HS-27A (cell line): Measurements from ENCODE around the gene ZNF423.

Source experiments
- DNase-seq: peaks from one replicate; pipeline ENCODE4 v3.0.0-alpha.2; 2012; ENCODE audit warnings: low read depth, missing footprints

Gene ZNF423

DNA sequence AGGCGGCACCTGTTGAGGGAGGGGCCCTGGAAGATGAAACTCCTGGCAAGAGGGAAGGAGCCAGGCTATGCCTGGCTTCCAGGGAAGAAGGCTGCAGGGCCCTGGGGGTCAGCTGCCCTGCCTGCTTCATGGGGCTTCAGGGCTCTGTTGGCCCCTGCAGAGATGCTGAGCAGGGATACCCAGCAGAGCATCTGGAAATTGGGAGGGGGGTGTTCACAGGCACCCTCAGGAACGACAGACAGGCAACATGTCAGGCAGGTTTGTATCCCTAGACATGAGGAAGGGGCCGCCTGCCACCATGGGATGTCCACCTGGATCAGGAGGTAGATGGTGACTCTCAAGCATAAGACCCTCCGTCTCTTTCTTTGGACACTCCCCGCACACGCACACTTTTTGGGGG is 13.8 kb upstream of the ZNF423 start:
- DNase-seq, result no peak

DNA sequence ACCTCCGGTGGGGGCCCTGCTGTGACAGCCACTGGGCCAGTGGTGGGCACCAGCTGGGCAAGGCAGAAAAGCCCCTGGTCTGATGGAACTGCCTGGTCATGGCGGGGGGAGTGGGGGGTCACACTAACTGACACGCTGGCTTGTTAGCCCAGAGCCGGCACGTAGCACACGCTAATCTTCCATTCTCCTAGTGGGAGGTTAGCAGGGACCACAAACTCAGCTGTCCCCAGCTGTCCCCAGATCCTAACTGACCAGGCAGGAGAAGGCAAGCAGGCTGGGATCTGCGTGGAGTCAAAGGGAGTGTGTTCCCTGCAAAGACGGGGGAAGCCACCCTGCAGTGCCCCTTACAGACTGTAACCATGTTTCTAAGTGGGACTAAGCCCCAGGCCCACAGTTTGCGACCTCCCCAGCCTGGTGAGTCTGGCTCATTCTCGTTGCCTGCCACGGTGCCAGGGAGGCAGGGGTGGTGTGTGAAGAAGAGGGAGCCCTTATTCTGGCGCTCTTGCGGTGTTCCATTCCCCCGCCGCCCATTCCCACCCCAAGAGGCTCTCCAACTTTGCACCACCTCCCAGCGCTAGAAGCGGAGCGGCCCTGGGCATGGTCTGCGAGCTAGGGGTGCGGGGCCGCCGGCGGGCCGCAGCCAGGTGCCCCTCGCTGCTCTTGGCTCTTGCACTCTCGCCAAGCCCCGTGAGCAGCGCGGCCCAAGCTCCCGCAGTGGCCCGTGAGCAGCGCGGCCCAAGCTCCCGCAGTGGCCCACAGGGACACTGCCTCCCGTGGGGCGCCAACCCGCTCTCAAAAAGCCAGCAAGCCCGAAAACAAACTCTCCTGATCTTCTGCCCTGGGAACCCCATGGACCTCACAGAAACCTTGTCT is 12.1 kb upstream of the ZNF423 start:
- no peak for DNase-seq

DNA sequence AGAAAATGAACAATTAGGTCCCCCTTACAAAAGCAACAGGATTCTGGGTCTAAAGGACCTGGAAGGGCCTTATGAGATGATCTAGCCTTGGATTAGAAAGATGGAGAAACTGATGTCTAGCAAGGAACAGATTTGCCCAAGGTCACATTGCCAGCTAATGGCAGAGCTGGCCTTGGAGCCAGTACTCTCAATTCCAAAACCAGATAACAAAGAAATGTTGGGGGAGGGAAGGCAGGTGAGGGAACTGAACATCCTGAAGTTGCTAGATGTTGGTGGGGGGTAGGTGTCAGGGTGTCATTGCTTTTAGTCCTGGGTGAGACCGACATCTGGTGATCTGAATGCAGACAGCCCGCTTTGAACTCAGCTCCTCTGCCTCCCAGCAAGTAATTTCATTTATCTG is 11.3 kb upstream of the ZNF423 start:
- DNase-seq, result no peak

DNA sequence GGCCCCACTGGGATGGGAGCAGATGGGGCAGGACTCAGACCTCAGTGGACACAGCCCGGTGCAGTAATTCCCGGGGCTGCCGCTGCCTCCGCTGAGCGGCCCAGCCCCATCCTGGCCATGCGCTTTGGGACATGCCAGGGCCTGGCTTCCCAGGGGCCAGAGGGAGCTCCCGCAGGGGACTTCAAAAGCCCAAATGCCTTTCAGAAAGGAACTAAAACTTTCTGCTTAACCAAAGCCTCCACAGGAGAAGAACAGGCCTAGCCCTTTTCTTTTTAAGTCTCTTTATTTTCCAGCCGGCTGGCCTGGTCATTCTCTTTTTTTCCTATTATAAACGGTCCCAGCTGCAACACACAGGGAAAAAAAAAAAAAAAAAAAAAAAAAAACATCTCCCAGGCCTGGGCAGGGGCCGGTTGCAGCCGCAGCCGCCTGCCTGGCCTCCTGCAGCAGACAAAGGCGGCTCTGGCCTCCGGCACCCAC is 10.7 kb upstream of the ZNF423 start:
- DNase-seq, result no peak

DNA sequence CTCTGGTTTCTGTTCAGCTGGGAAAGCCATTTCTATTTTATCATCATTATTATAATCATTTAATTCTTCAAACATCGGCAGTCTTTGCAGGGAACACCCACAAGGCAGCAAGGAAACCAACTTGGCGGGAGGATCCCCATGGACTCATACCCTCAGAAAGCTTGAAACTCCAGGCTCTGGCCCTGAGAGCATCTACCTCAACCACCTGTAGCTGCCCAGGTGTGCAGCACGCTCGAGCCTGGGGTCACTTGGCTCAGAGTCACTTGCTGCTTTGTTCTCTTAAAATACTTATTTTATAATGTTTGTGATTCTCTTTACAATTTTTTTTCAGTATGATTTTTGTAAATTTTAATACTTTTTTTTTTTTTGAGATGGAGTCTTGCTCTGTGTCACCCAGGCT is 6.8 kb upstream of the ZNF423 start:
- no peak for DNase-seq

DNA sequence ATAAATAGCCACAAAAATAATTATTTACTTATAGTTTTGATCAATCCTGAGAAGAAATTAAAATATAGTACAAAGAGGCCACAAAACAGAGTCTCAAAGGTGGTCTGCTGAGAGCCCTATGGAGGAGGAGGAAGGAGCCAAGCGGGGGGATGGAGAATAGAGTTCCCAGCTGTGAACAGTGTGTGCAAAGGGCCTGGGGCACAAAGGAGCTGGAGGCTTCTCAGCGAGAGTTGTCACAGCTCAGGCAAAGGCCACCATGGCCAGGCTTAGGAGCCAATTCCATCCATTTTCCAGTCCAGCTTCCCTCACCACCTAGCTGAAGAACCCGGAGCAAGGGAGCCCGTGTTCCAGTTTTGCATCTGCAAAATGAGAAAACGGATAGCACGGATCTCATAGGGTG is 5.4 kb upstream of the ZNF423 start:
- DNase-seq, result no peak

DNA sequence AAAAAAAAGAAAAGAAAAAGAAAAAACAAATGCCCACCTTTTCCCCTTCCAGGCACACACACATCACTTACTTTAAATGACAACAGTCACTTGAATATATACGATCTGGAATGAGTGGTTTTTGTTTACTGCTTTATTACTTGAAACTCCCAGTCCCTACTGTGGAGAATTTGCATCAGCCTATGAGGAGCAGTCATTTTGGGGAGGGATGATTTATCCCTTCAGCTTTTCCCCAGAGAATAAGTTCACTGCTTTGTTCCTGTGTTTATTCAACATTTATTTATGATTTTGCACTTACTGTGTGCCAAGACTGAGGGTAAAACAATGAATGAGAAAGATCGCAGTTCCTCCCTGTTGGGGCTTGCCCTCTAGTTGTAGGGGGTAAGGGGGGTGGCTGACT is 4.7 kb upstream of the ZNF423 start:
- no peak for DNase-seq

DNA sequence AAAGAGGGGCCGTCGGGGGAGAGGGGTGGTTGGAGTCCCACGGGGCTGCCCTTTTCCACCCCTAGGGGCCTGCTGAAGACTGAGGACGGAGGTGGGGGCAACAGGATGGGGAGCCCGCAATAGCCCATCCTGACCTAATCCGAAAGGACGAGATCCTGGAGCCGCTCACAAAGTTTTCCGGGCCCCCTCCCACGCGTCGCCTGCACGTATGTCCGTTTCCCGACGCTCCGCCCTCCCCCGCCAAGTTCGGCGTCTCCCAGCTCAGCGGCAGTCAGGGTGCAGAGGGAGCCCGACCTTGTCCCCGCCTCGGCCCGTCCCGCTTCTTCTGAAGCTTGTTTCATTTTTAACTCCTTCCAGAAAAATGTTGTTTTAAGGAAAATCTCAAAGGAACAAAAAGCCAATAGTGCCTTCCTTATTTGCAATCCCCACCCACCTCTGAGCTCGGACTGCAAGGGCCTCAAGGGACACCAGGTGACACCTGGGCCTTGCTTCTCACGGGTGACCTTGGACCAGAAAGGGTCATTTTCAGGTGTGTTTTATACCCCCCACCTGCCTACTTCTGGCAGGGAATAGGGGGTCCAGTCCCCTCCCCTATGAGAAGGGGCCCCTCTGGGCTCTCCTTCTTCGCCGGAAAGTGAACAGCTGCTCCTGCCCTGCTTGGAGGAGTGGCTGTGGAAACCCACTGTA is 3.4 kb upstream of the ZNF423 start:
- no peak for DNase-seq

DNA sequence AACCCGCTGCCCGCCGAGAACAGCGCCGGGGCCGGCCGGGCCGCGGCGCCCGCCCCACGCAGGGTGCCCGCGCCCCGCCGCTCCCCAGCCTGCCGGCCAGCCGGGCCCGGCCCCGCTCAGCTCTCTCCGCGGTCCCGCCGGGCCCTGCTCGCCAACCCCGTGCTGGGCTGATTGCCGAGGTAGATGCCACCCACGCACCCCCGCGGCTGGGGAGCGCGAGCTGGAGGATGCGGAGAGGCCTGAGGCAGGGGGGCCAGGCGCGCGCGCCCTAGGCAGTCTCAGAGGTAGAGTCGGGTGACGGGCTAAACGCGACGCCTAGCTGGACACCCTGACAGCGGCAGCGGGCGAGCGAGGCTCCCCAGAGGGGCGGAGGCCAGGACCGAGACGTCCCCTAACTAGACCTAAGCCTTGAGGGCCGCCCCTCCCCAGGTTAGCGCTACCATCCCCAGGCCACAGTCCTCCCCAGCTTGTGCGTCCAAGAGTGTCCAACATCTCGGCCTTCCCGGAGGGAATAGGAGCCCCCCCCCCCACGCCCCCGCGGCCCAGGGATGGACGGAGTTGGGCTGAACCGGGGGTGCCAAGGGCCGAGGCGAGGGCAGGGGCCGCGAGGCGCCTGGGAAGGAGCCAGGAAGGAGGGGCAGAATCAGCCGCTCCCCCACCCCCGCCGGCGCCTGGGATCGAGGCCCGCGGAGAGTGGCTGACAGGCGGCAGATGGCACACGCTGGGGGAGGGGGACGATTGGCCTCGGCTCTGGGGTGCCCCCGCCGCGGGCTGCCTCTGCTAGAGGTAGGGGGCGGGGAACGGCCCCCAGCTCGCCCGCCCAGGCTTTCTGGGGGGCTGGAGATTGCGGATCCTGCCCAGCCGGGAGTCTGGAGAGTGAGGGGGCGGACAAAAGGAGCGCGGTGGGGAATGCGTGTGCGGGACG is 2.5 kb upstream of the ZNF423 start:
- DNase-seq, result no peak

DNA sequence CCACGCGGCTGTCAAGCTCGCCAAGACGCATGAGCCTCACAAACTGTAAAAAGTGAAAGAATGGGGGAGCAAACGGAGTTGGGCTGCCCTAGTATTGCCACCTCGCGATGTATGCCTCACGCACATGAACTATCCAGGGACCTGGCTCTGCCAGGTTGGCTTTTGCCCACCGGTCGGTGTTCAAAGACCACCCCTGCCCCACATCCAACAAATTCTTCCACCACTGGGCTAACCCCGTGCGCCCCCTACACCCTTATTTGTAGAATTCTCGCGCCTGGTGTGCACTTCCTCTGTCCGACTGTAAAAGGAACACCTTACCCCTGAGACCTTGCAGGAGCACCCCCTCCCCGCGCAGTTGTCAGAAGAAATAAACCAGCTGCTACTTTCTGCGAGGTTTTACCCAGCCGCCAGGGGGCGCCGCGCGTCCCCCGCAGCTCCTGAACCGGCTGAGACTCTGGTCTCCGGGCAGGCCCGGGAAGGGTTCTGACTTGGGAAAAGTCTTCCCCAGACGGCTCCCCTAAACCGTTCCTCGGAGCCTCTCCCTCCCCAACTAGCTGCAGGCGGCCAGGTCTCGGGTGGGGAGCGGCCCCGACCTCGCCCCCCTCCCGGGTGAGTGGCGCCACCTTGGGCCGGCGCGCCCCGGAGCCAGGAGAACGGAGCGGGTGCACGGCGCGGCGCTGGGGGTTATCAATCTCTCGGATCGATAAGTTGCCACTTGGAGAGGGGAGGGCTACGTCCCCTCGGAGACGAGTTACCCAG is 1.7 kb upstream of the ZNF423 start:
- no peak for DNase-seq

DNA sequence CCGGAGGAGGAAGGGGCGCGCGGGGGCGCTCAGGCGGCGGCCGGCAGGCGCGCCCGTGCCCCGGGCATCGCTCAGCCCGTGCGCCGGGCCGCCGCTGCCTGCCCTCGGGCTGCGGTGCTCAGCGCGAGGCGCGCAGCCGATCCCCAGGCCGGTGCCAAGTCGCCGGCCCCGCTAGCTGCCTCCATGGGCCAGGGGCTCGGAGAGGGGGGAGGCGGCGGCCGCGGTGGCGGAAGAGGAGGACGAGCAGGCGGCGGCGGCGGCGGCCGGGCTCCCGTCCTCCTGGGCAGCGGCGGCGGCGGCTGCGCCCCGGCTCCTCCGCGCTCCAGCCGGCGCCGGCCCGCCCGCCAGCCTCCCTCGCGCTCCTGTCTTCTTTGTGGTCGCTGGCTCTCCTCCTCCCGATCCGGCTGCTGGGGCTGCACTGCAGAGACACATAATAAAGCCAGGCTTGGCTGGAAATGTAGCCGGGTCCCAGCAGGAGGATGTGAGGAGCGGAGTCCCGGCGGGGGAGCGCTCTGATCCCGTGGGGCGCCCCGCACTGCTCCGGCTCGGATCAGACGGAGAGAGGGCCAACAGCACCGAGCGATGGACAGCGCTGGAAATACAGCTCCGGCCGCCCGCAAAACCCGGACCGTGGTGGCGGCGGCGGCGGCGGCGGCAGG is 889 bp upstream of the ZNF423 start:
- no peak for DNase-seq

DNA sequence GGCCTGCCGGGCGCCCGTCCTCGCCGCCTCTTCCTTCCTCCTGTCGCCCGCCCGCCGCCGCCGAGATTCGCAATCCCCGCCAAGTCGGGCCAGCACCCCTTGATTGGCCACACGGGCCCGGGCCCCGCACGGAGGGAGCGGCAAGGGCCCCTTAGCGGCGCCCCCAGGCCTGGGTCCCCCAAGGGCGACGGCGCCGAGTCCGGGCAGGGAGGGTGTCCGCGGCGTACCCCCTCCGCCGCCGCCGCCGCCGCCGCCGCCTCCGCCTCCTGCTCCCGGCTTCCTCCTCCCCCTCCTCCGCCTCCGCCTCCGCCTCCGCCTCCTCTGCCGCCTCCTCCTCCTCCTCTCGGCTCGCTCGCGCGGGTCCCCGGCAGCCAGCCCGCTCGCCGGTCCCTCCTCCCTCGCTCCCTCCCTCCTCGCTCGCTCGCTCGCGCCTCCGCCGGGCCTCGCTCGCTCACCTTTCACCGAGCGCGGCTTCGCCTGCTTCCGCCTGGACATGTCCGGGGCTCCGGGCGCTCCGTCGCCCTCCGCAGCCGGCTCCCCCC is 561 bp downstream of the ZNF423 start:
- DNase-seq, result no peak

DNA sequence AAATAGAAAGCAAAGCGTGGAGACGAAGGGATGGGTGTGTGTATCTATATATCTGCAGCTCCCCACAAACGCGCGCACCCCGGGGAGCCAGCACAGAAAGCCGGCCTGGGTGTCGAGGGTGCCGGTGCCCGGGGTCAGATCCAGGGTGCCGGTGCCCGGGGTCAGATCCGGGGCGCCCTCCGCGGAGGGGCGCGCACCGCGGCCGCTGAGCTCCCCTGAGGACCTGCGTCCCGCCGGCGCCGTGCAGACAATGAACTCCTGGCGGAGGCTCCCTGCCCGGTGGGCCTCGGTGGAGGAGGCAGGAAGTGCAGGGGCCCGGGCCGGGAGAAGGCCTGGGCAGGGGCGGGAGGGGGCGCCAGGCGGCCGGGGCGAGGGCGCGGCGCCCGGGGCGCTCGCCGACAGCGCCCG is 1.1 kb downstream of the ZNF423 start:
- DNase-seq, result no peak

DNA sequence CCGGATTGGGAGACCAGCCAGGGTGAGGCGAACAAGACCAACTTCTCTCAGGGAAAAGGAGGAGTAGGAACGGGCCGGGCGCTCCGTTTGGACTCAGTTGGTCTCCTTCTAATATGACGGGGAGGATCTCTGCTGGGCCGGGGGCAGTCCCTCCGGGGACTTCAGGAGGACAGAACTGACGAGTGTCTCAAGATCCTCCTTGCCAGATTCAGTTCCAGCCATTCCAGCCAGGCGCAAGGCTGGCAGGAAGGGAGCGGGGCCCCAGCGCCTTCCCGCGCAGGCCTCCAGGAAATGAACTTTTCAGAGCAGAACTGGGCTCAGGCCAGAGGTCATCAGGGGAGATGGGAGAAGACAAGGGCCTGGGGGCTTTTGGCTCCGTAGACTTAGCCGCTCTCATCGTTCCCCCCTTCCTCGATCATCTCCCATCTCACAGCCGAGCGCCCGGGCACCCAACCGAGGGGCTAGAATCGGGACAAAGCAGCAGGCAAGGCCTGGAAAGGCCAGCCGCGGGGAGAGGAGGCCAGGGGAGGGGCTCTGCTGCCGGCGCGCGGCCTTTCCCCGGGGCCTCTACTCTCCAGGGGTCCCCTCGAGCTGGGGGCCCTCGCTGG is 1.6 kb downstream of the ZNF423 start:
- DNase-seq, result no peak

DNA sequence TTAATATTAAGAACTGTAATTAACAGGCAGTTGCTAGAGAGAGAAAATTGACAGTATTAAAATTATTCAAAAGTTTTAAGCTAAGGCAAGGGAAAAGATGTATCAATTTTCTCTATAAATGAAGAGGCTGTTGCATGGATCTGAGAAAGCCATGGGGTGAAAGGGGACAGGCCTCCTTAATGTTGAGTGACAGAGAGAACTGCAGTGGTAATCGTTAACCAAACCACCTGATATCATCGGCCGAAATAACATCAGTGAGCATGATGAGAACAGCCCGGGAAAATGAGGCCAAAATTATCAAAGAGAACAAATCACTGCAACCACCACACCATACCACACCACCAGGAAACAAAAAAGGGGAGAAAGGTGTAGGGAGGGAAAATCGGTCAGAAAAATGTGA is 3.6 kb downstream of the ZNF423 start:
- DNase-seq, result no peak

DNA sequence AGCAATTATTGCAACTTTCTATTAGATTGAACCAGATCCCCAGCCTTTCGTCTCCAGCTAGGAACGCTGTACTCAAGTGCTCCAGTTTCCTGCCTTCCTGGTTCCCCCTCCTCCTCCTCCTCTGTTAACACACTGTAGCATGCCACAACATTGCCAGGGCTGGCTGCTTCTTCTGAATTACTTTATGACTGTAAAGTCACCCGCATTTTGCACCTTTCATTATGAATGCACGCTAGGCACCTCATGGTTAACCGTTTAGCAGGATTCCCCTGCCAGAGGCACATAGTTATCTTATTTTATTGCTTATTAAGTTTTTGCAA is 4.5 kb downstream of the ZNF423 start:
- no peak for DNase-seq

DNA sequence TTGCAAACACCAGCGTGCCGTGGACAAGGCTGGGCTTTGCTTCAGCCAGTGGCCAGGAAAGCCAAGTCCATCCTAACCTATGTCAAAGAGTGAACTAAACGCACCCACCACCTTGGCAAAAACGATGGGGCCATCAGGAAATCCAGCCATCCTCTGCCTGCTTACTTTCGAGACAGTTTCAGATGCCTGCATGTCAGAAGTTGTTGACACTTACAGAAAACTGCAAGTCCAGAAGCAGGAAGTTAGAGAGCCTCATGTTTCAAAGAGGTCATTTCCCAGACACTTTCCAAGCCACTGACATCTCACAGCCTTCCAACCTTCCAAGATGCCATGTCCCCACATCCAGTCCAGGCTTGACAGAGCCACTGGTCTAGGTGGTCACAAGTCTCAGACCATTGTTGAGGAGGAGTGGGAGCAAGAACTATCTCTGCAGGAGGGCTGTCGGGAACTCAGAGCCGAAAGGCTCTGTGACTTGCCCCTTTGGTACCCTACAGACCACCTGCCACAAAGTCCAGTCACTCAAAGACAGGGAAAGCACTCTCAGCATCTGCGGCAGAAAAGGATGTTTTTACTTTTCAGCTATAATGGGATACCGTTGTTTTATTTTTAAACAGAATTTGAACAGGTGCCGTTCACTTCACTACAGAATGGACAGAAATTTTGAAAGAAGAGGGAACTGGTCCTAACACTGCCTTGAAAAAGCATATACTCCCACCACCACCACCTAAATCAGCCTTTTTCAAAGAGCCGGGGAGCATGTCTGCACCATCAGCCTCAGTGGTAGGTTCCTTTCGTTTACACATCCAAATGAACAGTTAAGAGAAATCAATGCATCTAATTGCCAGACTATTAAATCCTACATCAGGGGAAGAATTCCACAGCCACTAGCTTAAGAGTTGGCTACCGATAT is 5.1 kb downstream of the ZNF423 start:
- no peak for DNase-seq

DNA sequence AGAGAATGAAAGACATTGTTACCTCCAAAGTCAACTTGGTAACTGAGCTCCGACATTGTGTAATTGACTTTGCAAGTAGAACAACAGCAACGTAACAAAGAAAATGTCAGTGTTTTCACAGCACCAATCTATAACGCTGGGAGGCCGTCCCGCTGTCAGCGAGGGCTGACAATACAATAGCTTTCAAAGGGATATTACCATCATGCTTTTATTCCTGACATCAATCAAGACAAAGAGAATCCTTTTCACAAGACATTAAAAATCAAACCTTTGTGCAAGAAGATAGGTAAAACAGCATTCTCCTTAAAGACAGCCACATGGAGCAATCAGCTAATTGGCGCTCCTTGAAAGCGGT is 6.2 kb downstream of the ZNF423 start:
- DNase-seq, result no peak

DNA sequence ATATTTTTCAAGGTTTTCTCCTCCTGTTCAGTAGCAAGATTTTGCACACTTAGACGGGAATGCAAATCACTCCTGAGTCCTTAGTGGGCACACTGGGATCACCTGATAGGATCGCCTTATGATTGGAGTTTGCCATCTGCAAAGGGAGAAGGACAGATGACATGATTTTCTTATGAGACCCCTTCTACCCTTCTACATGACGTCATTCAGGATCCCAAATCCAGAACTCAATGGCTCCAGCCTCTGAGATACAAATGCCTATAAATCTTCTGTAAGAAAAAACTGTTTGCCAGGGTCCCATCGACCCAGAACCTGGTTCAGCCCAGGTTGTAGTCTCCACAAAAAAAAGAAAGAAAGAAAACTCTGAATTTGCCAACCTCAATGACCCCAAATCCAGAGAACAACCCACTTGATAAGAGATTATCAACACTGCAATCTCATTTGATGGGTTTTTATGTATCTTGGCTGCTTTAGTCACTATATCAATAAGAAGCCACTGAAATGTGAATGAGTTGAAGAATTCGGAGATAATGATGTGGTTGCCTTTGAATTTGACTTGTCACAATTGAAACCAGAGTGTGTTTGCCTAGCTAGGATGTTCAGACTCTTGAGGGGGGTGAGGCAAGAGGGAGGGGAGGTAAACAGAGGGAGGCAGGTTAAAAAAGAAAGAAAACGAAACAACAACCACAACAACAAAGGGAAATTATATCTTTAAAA is 6.7 kb downstream of the ZNF423 start:
- DNase-seq, result no peak
